Progenitor cell of endocrine pancreas (in vitro differentiated cells): ENCODE results near the gene RABGAP1L. TPM values are rescaled to one million over a fixed set of nuclear protein-coding genes. Genes with fewer than 3 reads are reported as not detected.

Source experiments
- DNase-seq: peaks from one replicate; pipeline ENCODE4 v3.0.0; 2021; ENCODE audit warnings: low spot score; ENCODE audit not compliant: unreplicated experiment
- H3K27ac Mint-ChIP-seq: 2 replicates; pipeline ENCODE4 v1.8.0; 2021; ENCODE audit warnings: mild to moderate bottlenecking, moderate library complexity, mixed read lengths
- H3K27me3 Mint-ChIP-seq: 2 replicates; pipeline ENCODE4 v1.8.0; 2021; ENCODE audit warnings: mixed read lengths
- H3K36me3 Mint-ChIP-seq: 2 replicates; pipeline ENCODE4 v1.8.0; 2022; ENCODE audit warnings: mixed read lengths; ENCODE audit not compliant: insufficient read depth
- H3K4me1 Mint-ChIP-seq: 2 replicates; pipeline ENCODE4 v1.8.0; 2021; ENCODE audit warnings: low read depth, mixed read lengths
- H3K4me3 Mint-ChIP-seq: 2 replicates; pipeline ENCODE4 v1.8.0; 2021; ENCODE audit warnings: low read depth, mild to moderate bottlenecking, moderate library complexity, mixed read lengths
- H3K9me3 Mint-ChIP-seq: 2 replicates; pipeline ENCODE4 v1.8.0; 2021; ENCODE audit warnings: low read depth, mixed read lengths
- CTCF ChIP-seq: fragments of 200-600 bp; sonication (generic); IDR thresholded peaks from one replicate; pipeline ENCODE4 v1.5.0; 2021; ENCODE audit warnings: antibody characterized with exemption, mild to moderate bottlenecking; ENCODE audit not compliant: unreplicated experiment
- total RNA-seq: library from RNA; stranded (reverse); gene quantifications from 2 replicates; pipeline ENCODE4 v1.2.1, GENCODE V29; 2021

The RABGAP1L gene
- total RNA-seq, 1 donor from 2014 or later, result 55.2 TPM

GRCh38 chr1:174913225-174913903, 754.0 kb downstream of the RABGAP1L start:
- H3K36me3 Mint-ChIP-seq, result peaks cover 2% of the 10 kb centered on the region
- no peak overlapping the region for H3K4me3 Mint-ChIP-seq
- TF ChIP-seq CTCF, result no peak
- H3K27ac Mint-ChIP-seq, result no peak overlapping the region
- H3K4me1 Mint-ChIP-seq, result peaks cover 12% of the 10 kb centered on the region
- DNase-seq, result no peak
- H3K9me3 Mint-ChIP-seq, result no peaks in the 10 kb centered on the region
- no peaks in the 10 kb centered on the region for H3K27me3 Mint-ChIP-seq

- Mint-ChIP-seq H3K9me3 (peaks cover 2% of the 10 kb centered on the region), H3K4me1 (peaks cover 12% of the 10 kb centered on the region), H3K27ac (no peak overlapping the region), H3K36me3 (peaks cover 3% of the 10 kb centered on the region), H3K27me3 (no peaks in the 10 kb centered on the region), H3K4me3 (no peak overlapping the region)
- DNase-seq, result no peak
- TF ChIP-seq CTCF, result no peak
Observed at GRCh38 chr1:174914991-174915390, 755.7 kb downstream of the RABGAP1L start.

GRCh38 chr1:174916846-174917245, 757.5 kb downstream of the RABGAP1L start:
- Mint-ChIP-seq H3K4me1 (peaks cover 12% of the 10 kb centered on the region), H3K9me3 (peaks cover 8% of the 10 kb centered on the region), H3K36me3 (peaks cover 8% of the 10 kb centered on the region), H3K27ac (no peak overlapping the region), H3K27me3 (no peaks in the 10 kb centered on the region), H3K4me3 (no peak overlapping the region)
- TF ChIP-seq CTCF, result no peak
- no peak for DNase-seq

- peaks cover 5% of the 10 kb centered on the region for H3K4me1 Mint-ChIP-seq
- no peak for TF ChIP-seq CTCF
- no peak overlapping the region for H3K4me3 Mint-ChIP-seq
- H3K27me3 Mint-ChIP-seq, result no peaks in the 10 kb centered on the region
- H3K36me3 Mint-ChIP-seq, result peaks cover 12% of the 10 kb centered on the region
- H3K9me3 Mint-ChIP-seq, result peaks cover 13% of the 10 kb centered on the region
- DNase-seq, result no peak
- H3K27ac Mint-ChIP-seq, result no peak overlapping the region
Observed at GRCh38 chr1:174920093-174920492, 760.8 kb downstream of the RABGAP1L start.

- Mint-ChIP-seq H3K27ac (peak overlapping the region; percentile 49), H3K9me3 (peaks cover 16% of the 10 kb centered on the region), H3K36me3 (peaks cover 15% of the 10 kb centered on the region), H3K4me1 (peaks cover 2% of the 10 kb centered on the region), H3K27me3 (no peaks in the 10 kb centered on the region), H3K4me3 (no peak overlapping the region)
- no peak for TF ChIP-seq CTCF
- DNase-seq, result no peak
Observed at GRCh38 chr1:174922121-174922520, 762.8 kb downstream of the RABGAP1L start.
